ENCODE measurements around the gene DNAH11.

GRCh38 chr7:21656081-21656480 is 113.2 kb downstream of the DNAH11 start:
- no peak for TF ChIP-seq CTCF (IDR thresholded peaks at IDR 0.05)
- TF ChIP-seq POLR2A (IDR thresholded peaks at IDR 0.05), result no peak
- no peak for TF ChIP-seq EP300 (IDR thresholded peaks at IDR 0.05)

All from tibial nerve (tissue), 4 donors.